ENCODE data around the gene TNPO1. TPM values are rescaled to one million over a fixed set of nuclear protein-coding genes. Genes with fewer than 3 reads are reported as not detected.

Gene TNPO1
- total and polyA plus RNA-seq, 2 experiments from 2014 or later = 53.5 to 128 TPM

DNA sequence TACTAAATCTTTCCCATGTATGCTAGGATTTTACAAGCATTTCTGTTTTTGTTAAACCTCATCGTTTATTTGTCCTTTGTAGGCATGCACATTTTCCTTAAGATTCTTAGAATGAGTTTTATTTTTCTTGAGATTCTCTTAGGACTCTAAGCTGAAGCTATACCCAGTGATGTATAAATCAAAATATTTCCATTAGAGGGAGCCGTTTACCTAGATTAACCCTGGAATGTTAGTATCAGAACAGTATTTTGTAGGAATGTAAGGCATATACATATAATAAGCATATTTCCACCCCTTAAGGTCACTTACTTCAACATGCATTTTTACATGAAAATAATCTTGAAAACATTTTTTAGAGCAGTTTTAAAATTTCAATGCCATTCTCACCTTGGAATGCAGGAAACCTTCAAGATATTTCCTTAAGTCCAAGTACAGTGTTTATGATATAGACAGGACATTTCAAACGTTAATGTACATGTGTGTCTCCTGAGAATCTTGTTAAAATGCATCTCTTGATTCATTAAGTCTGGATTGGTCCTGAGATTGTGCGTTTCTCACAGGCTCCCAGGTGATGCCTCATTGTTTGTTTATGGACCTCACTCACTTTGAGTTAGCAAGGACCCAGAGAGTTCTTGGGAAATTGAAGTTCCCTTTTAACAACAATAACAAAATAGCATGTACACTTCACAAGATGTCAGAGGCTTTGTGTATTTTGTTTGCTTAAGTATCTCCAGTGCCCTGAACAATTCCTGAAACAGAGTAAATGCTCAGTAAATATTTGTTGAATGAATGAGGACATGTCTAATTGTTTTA lies 104.4 kb downstream of the TNPO1 start:
- Histone ChIP-seq H2AFZ (no peak overlapping the region), H3K9me2 (replicated peaks; ENCODE audit: insufficient read depth) (no peaks in the 10 kb centered on the region), H3K27ac (no peak overlapping the region), H3K4me3 (no peak overlapping the region), H3K4me2 (no peak overlapping the region), H3K27me3 (no peaks in the 10 kb centered on the region), H3K4me1 (ENCODE audit: insufficient read depth) (no peaks in the 10 kb centered on the region), H4K20me1 (ENCODE audit: insufficient read depth, poor library complexity, severe bottlenecking) (no peaks in the 10 kb centered on the region), H3K36me3 (replicated peaks; ENCODE audit: insufficient read depth, low read depth) (no peaks in the 10 kb centered on the region), H3K79me2 (no peaks in the 10 kb centered on the region), H3K9me3 (ENCODE audit: low read depth) (no peaks in the 10 kb centered on the region)
- DNase-seq (ENCODE audit: low spot score) = no peak
- TF ChIP-seq, protein P1, sequence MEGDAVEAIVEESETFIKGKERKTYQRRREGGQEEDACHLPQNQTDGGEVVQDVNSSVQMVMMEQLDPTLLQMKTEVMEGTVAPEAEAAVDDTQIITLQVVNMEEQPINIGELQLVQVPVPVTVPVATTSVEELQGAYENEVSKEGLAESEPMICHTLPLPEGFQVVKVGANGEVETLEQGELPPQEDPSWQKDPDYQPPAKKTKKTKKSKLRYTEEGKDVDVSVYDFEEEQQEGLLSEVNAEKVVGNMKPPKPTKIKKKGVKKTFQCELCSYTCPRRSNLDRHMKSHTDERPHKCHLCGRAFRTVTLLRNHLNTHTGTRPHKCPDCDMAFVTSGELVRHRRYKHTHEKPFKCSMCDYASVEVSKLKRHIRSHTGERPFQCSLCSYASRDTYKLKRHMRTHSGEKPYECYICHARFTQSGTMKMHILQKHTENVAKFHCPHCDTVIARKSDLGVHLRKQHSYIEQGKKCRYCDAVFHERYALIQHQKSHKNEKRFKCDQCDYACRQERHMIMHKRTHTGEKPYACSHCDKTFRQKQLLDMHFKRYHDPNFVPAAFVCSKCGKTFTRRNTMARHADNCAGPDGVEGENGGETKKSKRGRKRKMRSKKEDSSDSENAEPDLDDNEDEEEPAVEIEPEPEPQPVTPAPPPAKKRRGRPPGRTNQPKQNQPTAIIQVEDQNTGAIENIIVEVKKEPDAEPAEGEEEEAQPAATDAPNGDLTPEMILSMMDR (IDR thresholded peaks at IDR 0.05; ENCODE audit: poor library complexity) = peak; percentile 46
- TF ChIP-seq EZH2phosphoT487 (IDR thresholded peaks at IDR 0.05; ENCODE audit: low read depth, severe bottlenecking, unreplicated experiment) = no peak
- 24% methylated on average over 4 of the region's 4 CpGs for WGBS (ENCODE audit: low lambda C conversion rate, missing lambda C conversion rate)

DNA sequence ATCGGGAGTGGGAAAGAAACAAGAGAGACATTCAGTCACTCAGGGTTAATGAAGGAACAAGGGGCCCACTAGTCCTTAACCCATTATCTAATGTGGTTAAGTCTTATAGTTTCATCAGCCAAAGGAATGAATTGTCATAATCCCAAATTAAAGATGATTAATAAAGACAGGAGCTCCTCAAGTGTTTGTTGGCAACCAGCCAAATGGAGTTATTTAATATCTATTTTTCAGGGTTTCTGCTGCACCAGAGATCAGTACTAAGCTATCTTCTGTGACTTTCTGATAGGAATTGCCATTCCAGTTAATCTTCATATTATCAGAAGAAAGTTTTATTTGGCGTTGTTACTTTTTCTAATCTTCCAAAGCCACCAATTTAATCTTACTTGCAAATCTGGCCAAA lies 105.4 kb downstream of the TNPO1 start:
- H3K4me2 ChIP-seq = no peak overlapping the region
- H3K27me3 ChIP-seq = no peaks in the 10 kb centered on the region
- no peaks in the 10 kb centered on the region for H3K9me3 ChIP-seq (ENCODE audit: low read depth)
- WGBS (ENCODE audit: low lambda C conversion rate, missing lambda C conversion rate) = 96% methylated on average over 2 of the region's 2 CpGs
- no peak overlapping the region for H3K4me3 ChIP-seq
- H3K36me3 ChIP-seq (replicated peaks; ENCODE audit: insufficient read depth, low read depth) = no peaks in the 10 kb centered on the region
- no peak overlapping the region for H3K27ac ChIP-seq
- H2AFZ ChIP-seq = no peak overlapping the region
- no peaks in the 10 kb centered on the region for H4K20me1 ChIP-seq (ENCODE audit: insufficient read depth, poor library complexity, severe bottlenecking)
- no peak for DNase-seq (ENCODE audit: low spot score)
- H3K9me2 ChIP-seq (replicated peaks; ENCODE audit: insufficient read depth) = no peaks in the 10 kb centered on the region
- H3K4me1 ChIP-seq (ENCODE audit: insufficient read depth) = no peaks in the 10 kb centered on the region
- TF ChIP-seq EZH2phosphoT487 (IDR thresholded peaks at IDR 0.05; ENCODE audit: low read depth, severe bottlenecking, unreplicated experiment) (no peak), EZH2 (IDR thresholded peaks at IDR 0.05; ENCODE audit: borderline replicate concordance) (no peak)
- TF ChIP-seq, protein P1 (IDR thresholded peaks at IDR 0.05; ENCODE audit: poor library complexity) = no peak
- no peaks in the 10 kb centered on the region for H3K79me2 ChIP-seq

DNA sequence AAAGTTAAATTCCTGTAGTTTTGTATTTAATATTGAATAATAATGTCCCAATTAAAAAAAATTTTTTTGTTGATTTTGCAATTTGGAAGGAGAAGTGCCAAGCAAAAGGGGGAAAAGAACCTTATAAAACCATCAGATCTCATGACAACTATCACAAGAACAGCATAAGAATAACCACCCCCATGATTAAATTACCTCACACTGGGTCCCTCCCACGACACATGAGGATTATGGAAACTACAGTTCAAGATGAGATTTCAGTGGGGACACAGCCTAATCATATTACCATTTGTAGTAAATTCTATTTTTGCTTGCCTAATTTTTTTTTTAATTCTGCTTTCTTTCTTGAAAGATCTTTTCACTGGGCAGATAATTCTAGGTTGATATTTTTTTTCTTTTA lies 106.0 kb downstream of the TNPO1 start:
- no peak for DNase-seq (ENCODE audit: low spot score)
- Histone ChIP-seq H3K9me3 (ENCODE audit: low read depth) (no peaks in the 10 kb centered on the region), H3K4me1 (ENCODE audit: insufficient read depth) (no peaks in the 10 kb centered on the region), H3K27ac (no peak overlapping the region), H3K36me3 (replicated peaks; ENCODE audit: insufficient read depth, low read depth) (no peaks in the 10 kb centered on the region), H4K20me1 (ENCODE audit: insufficient read depth, poor library complexity, severe bottlenecking) (no peaks in the 10 kb centered on the region), H3K4me2 (no peak overlapping the region), H3K79me2 (no peaks in the 10 kb centered on the region), H3K9me2 (replicated peaks; ENCODE audit: insufficient read depth) (no peaks in the 10 kb centered on the region), H2AFZ (no peak overlapping the region), H3K4me3 (no peak overlapping the region), H3K27me3 (no peaks in the 10 kb centered on the region)
- 83% methylated on average over 1 of the region's 1 CpG for WGBS (ENCODE audit: low lambda C conversion rate, missing lambda C conversion rate)
- no peak for TF ChIP-seq EZH2phosphoT487 (IDR thresholded peaks at IDR 0.05; ENCODE audit: low read depth, severe bottlenecking, unreplicated experiment)
- TF ChIP-seq, protein P1 (IDR thresholded peaks at IDR 0.05; ENCODE audit: poor library complexity) = no peak
- no peak for TF ChIP-seq EZH2 (IDR thresholded peaks at IDR 0.05; ENCODE audit: borderline replicate concordance)
